GM12873 (cell line): ENCODE results near the gene DNAJC6.

Source experiments
- CTCF ChIP-seq: IDR thresholded peaks from 2 replicates; pipeline ENCODE4 v1.5.1; 2012; ENCODE audit warnings: low read depth, mild to moderate bottlenecking, moderate library complexity, low read length, control low read depth; ENCODE audit not compliant: insufficient read depth; ENCODE audit errors: missing control alignments

Gene DNAJC6

GRCh38 chr1:65409816-65410326 lies 100.5 kb downstream of the DNAJC6 start:
- TF ChIP-seq CTCF, result no peak

GRCh38 chr1:65412256-65412983 lies 103.1 kb downstream of the DNAJC6 start:
- TF ChIP-seq CTCF, result no peak

GRCh38 chr1:65412984-65413375 lies 103.6 kb downstream of the DNAJC6 start:
- TF ChIP-seq CTCF, result no peak

- no peak for TF ChIP-seq CTCF
Observed at GRCh38 chr1:65414538-65414937, 105.2 kb downstream of the DNAJC6 start.

- TF ChIP-seq CTCF, result no peak
Observed at GRCh38 chr1:65416767-65417166, 107.4 kb downstream of the DNAJC6 start.

- TF ChIP-seq CTCF, result no peak
Observed at GRCh38 chr1:65417729-65418128, 108.4 kb downstream of the DNAJC6 start.

GRCh38 chr1:65418522-65419185 lies 109.3 kb downstream of the DNAJC6 start:
- TF ChIP-seq CTCF, result no peak
